ENCODE results near the gene IER2. TPM values are rescaled to one million over a fixed set of nuclear protein-coding genes. Genes with fewer than 3 reads are reported as not detected.
A peak's percentile ranks its signal among the peaks of the same experiment; 100 is the strongest.

The IER2 gene
- total and polyA plus RNA-seq, 2 of the 8 experiments (the other 6 are each of a cell fraction or from before 2014, with no cell fraction given): 84.5 to 138 TPM

DNA sequence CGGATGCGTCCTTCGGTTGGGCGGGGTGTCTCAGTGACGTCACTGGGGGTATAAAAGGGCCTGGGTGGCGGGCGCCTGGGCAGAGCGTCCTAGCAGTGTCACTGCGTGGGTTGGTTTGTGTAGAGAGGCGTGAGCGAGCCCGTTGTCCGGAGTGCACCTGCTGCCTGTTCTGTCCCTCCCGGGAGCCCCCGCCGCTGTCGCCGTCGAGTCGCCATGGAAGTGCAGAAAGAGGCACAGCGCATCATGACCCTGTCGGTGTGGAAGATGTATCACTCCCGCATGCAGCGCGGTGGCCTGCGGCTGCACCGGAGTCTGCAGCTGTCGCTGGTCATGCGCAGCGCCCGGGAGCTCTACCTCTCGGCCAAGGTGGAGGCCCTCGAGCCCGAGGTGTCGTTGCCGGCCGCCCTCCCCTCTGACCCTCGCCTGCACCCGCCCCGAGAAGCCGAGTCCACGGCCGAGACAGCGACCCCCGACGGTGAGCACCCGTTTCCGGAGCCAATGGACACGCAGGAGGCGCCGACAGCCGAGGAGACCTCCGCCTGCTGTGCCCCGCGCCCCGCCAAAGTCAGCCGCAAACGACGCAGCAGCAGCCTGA, 2.9 kb downstream of the IER2 start (continued):
- TF ChIP-seq, protein P1, sequence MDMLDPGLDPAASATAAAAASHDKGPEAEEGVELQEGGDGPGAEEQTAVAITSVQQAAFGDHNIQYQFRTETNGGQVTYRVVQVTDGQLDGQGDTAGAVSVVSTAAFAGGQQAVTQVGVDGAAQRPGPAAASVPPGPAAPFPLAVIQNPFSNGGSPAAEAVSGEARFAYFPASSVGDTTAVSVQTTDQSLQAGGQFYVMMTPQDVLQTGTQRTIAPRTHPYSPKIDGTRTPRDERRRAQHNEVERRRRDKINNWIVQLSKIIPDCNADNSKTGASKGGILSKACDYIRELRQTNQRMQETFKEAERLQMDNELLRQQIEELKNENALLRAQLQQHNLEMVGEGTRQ (IDR thresholded peaks at IDR 0.05; ENCODE audit: low read length): peak; percentile 57
- TF ChIP-seq SUZ12 (IDR thresholded peaks at IDR 0.05; ENCODE audit: low read length) (no peak), CEBPB (IDR thresholded peaks at IDR 0.05; ENCODE audit: low read depth, low read length) (no peak), POU5F1 (IDR thresholded peaks at IDR 0.05; ENCODE audit: low read depth, low read length) (no peak), BACH1 (IDR thresholded peaks at IDR 0.05; ENCODE audit: low read length) (no peak), POLR2A (IDR thresholded peaks at IDR 0.05; ENCODE audit: control extremely low read depth in 1 of 2, low read depth in 2 of 2, low read length in 2 of 2) (peak; percentile 99), ZNF274 (IDR thresholded peaks at IDR 0.05; ENCODE audit: borderline replicate concordance, extremely low read depth, low read length) (no peak), SAP30 (IDR thresholded peaks at IDR 0.05; ENCODE audit: insufficient read depth, insufficient replicate concordance, low read length) (peak; percentile 72), SP1 (IDR thresholded peaks at IDR 0.05; ENCODE audit: low read depth, low read length) (peak; percentile 83), NANOG (IDR thresholded peaks at IDR 0.05; ENCODE audit: insufficient read depth, low read depth, low read length, poor library complexity, severe bottlenecking) (no peak), PHF8 (conservative IDR thresholded peaks at IDR 0.05; ENCODE audit: low read depth, low read length) (peak; percentile 85), SRF (IDR thresholded peaks at IDR 0.05; ENCODE audit: low read depth, low read length) (peak; percentile 17), SIX5 (IDR thresholded peaks at IDR 0.05; ENCODE audit: low read depth, low read length) (no peak), POLR2AphosphoS5 (IDR thresholded peaks at IDR 0.05; ENCODE audit: low read depth, low read length) (peak; percentile 99), TBP (IDR thresholded peaks at IDR 0.05; ENCODE audit: low read depth, low read length) (peak; percentile 98), JUND (IDR thresholded peaks at IDR 0.05; ENCODE audit: low read length) (peak; percentile 77; the same call in 1 of the 2 replicates), KDM1A (IDR thresholded peaks at IDR 0.05; ENCODE audit: borderline replicate concordance, low read length) (no peak)
- TF ChIP-seq, protein P2, sequence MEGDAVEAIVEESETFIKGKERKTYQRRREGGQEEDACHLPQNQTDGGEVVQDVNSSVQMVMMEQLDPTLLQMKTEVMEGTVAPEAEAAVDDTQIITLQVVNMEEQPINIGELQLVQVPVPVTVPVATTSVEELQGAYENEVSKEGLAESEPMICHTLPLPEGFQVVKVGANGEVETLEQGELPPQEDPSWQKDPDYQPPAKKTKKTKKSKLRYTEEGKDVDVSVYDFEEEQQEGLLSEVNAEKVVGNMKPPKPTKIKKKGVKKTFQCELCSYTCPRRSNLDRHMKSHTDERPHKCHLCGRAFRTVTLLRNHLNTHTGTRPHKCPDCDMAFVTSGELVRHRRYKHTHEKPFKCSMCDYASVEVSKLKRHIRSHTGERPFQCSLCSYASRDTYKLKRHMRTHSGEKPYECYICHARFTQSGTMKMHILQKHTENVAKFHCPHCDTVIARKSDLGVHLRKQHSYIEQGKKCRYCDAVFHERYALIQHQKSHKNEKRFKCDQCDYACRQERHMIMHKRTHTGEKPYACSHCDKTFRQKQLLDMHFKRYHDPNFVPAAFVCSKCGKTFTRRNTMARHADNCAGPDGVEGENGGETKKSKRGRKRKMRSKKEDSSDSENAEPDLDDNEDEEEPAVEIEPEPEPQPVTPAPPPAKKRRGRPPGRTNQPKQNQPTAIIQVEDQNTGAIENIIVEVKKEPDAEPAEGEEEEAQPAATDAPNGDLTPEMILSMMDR (IDR thresholded peaks at IDR 0.05; ENCODE audit: control extremely low read depth in 1 of 3, insufficient read depth in 1 of 3, low read depth in 1 of 3, low read length in 3 of 3): peak in 1 of 3 experiments; percentile 7; a peak in 1 of 4 replicates
- TF ChIP-seq, protein P3, sequence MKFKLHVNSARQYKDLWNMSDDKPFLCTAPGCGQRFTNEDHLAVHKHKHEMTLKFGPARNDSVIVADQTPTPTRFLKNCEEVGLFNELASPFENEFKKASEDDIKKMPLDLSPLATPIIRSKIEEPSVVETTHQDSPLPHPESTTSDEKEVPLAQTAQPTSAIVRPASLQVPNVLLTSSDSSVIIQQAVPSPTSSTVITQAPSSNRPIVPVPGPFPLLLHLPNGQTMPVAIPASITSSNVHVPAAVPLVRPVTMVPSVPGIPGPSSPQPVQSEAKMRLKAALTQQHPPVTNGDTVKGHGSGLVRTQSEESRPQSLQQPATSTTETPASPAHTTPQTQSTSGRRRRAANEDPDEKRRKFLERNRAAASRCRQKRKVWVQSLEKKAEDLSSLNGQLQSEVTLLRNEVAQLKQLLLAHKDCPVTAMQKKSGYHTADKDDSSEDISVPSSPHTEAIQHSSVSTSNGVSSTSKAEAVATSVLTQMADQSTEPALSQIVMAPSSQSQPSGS (IDR thresholded peaks at IDR 0.05; ENCODE audit: low read length): peak; percentile 89
- TF ChIP-seq, protein P4, sequence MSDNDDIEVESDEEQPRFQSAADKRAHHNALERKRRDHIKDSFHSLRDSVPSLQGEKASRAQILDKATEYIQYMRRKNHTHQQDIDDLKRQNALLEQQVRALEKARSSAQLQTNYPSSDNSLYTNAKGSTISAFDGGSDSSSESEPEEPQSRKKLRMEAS (IDR thresholded peaks at IDR 0.05): no peak; the same call in 1 of the 2 replicates

Data from H1 (cell line).